GM21423 (cell line): Measurements from ENCODE around the gene ADGRG4.

Source experiments
- ATAC-seq: cut with Tn5 transposase; IDR thresholded peaks from one replicate; pipeline ENCODE4 v1.9.1; 2021; ENCODE audit warnings: mild to moderate bottlenecking, moderate library complexity; ENCODE audit not compliant: unreplicated experiment

The ADGRG4 gene

GRCh38 chrX:136453771-136454170 lies 153.0 kb downstream of the ADGRG4 start:
- no peak for ATAC-seq

- no peak for ATAC-seq
These were observed 155.4 kb downstream of the ADGRG4 start for GRCh38 chrX:136456133-136456532.

DNA sequence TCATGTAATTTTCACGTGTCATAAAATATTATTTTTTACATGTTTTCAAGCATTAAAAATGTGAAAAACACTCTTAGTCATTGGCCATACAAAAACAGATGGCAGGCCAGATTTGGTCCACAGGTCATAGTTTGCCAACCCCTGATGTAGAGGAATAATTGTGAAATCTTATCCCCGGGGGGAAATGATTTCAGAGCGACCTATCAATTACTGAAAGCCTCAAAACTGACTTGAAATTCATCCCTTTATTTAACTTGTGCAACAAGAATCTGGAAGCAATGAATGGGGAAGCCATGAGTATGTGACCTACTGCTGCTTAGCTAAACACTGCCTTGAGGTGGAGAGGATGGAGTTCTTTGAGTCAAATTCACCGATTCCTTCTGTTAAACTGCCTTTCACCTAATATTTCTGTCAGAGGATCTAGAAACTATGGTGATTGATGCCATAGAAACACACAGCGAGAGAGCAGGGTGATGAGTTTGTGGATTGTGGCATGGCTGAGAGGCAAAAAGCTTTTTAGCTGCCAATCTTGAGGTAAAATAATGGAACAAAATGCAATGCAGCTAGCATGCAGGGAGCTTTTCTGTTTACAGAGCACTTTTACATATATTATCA lies 156.6 kb downstream of the ADGRG4 start:
- no peak for ATAC-seq

DNA sequence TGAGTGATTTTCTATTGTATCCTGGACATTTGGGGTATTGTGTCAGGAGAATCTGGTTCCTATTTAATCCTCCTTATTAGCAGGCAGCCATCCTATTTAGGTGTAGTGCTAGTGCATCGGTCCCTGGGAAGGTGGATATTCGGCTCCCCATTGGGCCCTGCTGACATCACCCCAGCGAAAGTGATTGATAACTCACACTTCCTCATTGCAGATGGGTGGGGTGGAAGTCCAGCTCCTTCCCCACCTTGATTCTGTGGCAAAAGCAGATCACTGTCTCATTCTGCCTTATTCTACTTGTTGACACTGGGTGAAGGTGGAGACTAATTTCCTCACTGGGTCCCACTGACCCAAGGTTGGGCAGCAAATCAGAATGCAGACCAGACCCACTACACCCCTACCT lies 163.8 kb downstream of the ADGRG4 start:
- no peak for ATAC-seq
